Measurements from ENCODE around the gene MT2A.

MT2A gene

GRCh38 chr16:56610609-56611111 lies 2.3 kb downstream of the MT2A start:
- Histone ChIP-seq H3K36me3 (ENCODE audit: low read depth) (peaks cover 17% of the 10 kb centered on the region), H3K27ac (ENCODE audit: poor library complexity, severe bottlenecking) (peak overlapping the region; percentile 100), H3K9me3 (ENCODE audit: severe bottlenecking) (no peaks in the 10 kb centered on the region), H3K4me1 (ENCODE audit: insufficient read depth, poor library complexity, severe bottlenecking) (peaks cover 76% of the 10 kb centered on the region), H3K27me3 (ENCODE audit: insufficient read depth, poor library complexity, severe bottlenecking) (no peaks in the 10 kb centered on the region), H3K4me3 (ENCODE audit: severe bottlenecking) (peak overlapping the region; percentile 54)
- DNase-seq (ENCODE audit: low spot score) = peak; percentile 11
- no peak for ATAC-seq (ENCODE audit: low read depth)
- TF ChIP-seq, protein P1, sequence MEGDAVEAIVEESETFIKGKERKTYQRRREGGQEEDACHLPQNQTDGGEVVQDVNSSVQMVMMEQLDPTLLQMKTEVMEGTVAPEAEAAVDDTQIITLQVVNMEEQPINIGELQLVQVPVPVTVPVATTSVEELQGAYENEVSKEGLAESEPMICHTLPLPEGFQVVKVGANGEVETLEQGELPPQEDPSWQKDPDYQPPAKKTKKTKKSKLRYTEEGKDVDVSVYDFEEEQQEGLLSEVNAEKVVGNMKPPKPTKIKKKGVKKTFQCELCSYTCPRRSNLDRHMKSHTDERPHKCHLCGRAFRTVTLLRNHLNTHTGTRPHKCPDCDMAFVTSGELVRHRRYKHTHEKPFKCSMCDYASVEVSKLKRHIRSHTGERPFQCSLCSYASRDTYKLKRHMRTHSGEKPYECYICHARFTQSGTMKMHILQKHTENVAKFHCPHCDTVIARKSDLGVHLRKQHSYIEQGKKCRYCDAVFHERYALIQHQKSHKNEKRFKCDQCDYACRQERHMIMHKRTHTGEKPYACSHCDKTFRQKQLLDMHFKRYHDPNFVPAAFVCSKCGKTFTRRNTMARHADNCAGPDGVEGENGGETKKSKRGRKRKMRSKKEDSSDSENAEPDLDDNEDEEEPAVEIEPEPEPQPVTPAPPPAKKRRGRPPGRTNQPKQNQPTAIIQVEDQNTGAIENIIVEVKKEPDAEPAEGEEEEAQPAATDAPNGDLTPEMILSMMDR (IDR thresholded peaks at IDR 0.05; ENCODE audit: poor library complexity, severe bottlenecking) = peak; percentile 20

DNA sequence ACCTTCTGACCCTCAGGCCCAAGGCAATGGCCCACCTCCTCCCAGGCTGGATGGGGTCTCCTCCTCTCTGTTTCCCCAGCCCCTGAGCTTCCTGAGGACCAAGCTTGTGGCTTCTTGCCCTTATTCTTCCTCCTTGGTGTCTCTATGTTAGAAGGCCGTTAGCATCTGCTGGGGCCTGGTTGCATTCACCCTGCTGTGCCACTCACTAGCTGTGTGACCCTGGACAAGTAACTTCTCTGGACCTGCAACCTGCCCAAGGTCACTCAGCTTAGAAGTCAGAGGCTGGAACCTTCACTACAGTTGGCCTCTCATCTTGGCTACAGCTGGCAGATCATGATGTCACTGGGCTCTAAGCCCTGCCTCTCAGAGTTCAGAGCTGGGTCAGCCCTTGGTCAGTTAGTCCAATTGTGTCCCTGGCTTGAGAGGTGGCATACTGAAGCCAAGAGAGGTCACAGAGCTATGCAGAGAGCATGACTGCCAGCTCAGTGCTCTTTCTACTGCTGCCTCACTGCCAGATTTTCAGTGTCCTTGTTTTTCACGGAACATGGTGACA lies 3.0 kb downstream of the MT2A start:
- TF ChIP-seq, protein P1 (IDR thresholded peaks at IDR 0.05; ENCODE audit: poor library complexity, severe bottlenecking) = no peak
- Histone ChIP-seq H3K4me1 (ENCODE audit: insufficient read depth, poor library complexity, severe bottlenecking) (peaks cover 69% of the 10 kb centered on the region), H3K27me3 (ENCODE audit: insufficient read depth, poor library complexity, severe bottlenecking) (no peaks in the 10 kb centered on the region), H3K9me3 (ENCODE audit: severe bottlenecking) (no peaks in the 10 kb centered on the region), H3K36me3 (ENCODE audit: low read depth) (peaks cover 17% of the 10 kb centered on the region), H3K4me3 (ENCODE audit: severe bottlenecking) (no peak overlapping the region), H3K27ac (ENCODE audit: poor library complexity, severe bottlenecking) (peak overlapping the region; percentile 100)
- ATAC-seq (ENCODE audit: low read depth) (no peak), DNase-seq (ENCODE audit: low spot score) (peak; percentile 25)

- H3K9me3 ChIP-seq (ENCODE audit: severe bottlenecking) = no peaks in the 10 kb centered on the region
- H3K4me3 ChIP-seq (ENCODE audit: severe bottlenecking) = no peak overlapping the region
- no peaks in the 10 kb centered on the region for H3K27me3 ChIP-seq (ENCODE audit: insufficient read depth, poor library complexity, severe bottlenecking)
- H3K27ac ChIP-seq (ENCODE audit: poor library complexity, severe bottlenecking) = peak overlapping the region; percentile 100
- H3K36me3 ChIP-seq (ENCODE audit: low read depth) = peaks cover 14% of the 10 kb centered on the region
- DNase-seq (ENCODE audit: low spot score) (no peak), ATAC-seq (ENCODE audit: low read depth) (no peak)
- peaks cover 55% of the 10 kb centered on the region for H3K4me1 ChIP-seq (ENCODE audit: insufficient read depth, poor library complexity, severe bottlenecking)
- TF ChIP-seq, protein P1 (IDR thresholded peaks at IDR 0.05; ENCODE audit: poor library complexity, severe bottlenecking) = no peak
Measured at GRCh38 chr16:56613706-56614105, 5.3 kb downstream of the MT2A start.

- Histone ChIP-seq H3K36me3 (ENCODE audit: low read depth) (peaks cover 5% of the 10 kb centered on the region), H3K4me1 (ENCODE audit: insufficient read depth, poor library complexity, severe bottlenecking) (peaks cover 55% of the 10 kb centered on the region), H3K4me3 (ENCODE audit: severe bottlenecking) (no peak overlapping the region), H3K27me3 (ENCODE audit: insufficient read depth, poor library complexity, severe bottlenecking) (no peaks in the 10 kb centered on the region), H3K27ac (ENCODE audit: poor library complexity, severe bottlenecking) (peak overlapping the region; percentile 100), H3K9me3 (ENCODE audit: severe bottlenecking) (no peaks in the 10 kb centered on the region)
- ATAC-seq (ENCODE audit: low read depth) (peak; percentile 49), DNase-seq (ENCODE audit: low spot score) (no peak)
- TF ChIP-seq, protein P1 (IDR thresholded peaks at IDR 0.05; ENCODE audit: poor library complexity, severe bottlenecking) = no peak
Measured at GRCh38 chr16:56614549-56614991, 6.2 kb downstream of the MT2A start.

DNA sequence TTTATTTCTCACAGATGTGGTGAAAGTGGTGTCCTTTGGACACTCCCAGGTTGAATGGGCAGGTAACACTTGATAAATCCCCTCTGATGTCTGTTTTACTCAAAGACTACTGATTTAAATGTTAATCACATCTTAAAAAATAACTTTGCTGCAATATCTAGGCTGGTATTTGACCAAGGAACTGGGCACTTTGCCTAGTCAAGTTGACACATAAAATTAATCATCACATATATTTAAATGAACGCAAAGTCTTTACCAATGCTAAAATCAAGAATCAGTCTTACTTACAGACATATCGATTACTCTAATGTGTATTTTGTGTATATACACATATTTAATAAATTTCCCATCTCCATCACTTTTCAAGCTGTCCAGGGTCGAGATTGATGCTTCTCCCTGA lies 7.0 kb downstream of the MT2A start:
- H3K4me1 ChIP-seq (ENCODE audit: insufficient read depth, poor library complexity, severe bottlenecking) = peaks cover 50% of the 10 kb centered on the region
- DNase-seq (ENCODE audit: low spot score) = no peak
- H3K27me3 ChIP-seq (ENCODE audit: insufficient read depth, poor library complexity, severe bottlenecking) = no peaks in the 10 kb centered on the region

More for the DNA sequence above, 7.0 kb downstream of the MT2A start:
- Histone ChIP-seq H3K36me3 (ENCODE audit: low read depth) (no peaks in the 10 kb centered on the region), H3K27ac (ENCODE audit: poor library complexity, severe bottlenecking) (peak overlapping the region; percentile 100), H3K9me3 (ENCODE audit: severe bottlenecking) (no peaks in the 10 kb centered on the region), H3K4me3 (ENCODE audit: severe bottlenecking) (no peak overlapping the region)
- TF ChIP-seq, protein P1 (IDR thresholded peaks at IDR 0.05; ENCODE audit: poor library complexity, severe bottlenecking) = no peak
- ATAC-seq (ENCODE audit: low read depth) = peak; percentile 11; the same call in 1 of the 3 replicates
